ENCODE data around the gene CADM1.

The CADM1 gene

GRCh38 chr11:115220911-115221310, 283.3 kb downstream of the CADM1 start:
- Mint-ChIP-seq H3K4me3 (no peak overlapping the region), H3K27ac (no peak overlapping the region), H3K9me3 (no peaks in the 10 kb centered on the region), H3K36me3 (no peaks in the 10 kb centered on the region), H3K4me1 (peaks cover 33% of the 10 kb centered on the region)
- ATAC-seq (no peak), DNase-seq (ENCODE audit: low spot score in 2 of 2) (no peak)

- H3K9me3 Mint-ChIP-seq: no peaks in the 10 kb centered on the region
- no peak overlapping the region for H3K4me3 Mint-ChIP-seq
- no peaks in the 10 kb centered on the region for H3K36me3 Mint-ChIP-seq
- ATAC-seq (no peak), DNase-seq (ENCODE audit: low spot score in 2 of 2) (no peak)
- no peak overlapping the region for H3K27ac Mint-ChIP-seq
- H3K4me1 Mint-ChIP-seq: peaks cover 35% of the 10 kb centered on the region
Observed at GRCh38 chr11:115220423-115220822, 283.8 kb downstream of the CADM1 start.

- Mint-ChIP-seq H3K9me3 (no peaks in the 10 kb centered on the region), H3K36me3 (no peaks in the 10 kb centered on the region), H3K4me3 (no peak overlapping the region), H3K4me1 (peaks cover 39% of the 10 kb centered on the region), H3K27ac (no peak overlapping the region)
- no peak for ATAC-seq
- no peak for DNase-seq (ENCODE audit: low spot score in 2 of 2)
Observed at GRCh38 chr11:115219376-115219775, 284.8 kb downstream of the CADM1 start.

DNA sequence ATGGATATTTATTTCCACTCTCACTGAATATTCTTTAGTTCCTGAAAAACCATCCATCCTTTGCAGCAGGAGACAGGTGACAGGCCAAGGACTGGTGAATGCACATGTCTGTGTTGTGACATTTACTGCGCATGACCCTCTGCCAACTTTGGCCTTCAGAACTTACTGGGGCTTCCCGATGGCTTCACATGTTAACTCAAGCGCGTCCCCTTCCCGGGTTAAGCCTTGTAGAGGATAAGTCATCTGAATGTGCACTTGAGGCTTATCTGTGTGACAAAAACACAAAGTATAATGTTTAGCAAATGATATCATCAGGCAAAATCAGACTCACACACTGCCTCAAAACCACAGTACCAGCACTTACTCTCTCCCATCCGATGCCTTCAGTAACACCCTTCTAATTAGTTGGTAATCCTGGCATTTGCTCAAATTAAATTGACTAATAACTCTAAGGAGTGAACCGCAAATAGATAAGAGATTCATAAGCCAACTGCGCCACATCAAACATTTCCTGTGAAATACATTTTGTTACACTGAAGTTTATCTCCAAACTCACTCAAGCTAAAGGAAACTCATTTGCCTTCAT, 286.4 kb downstream of the CADM1 start:
- H3K9me3 Mint-ChIP-seq: no peaks in the 10 kb centered on the region

DNA sequence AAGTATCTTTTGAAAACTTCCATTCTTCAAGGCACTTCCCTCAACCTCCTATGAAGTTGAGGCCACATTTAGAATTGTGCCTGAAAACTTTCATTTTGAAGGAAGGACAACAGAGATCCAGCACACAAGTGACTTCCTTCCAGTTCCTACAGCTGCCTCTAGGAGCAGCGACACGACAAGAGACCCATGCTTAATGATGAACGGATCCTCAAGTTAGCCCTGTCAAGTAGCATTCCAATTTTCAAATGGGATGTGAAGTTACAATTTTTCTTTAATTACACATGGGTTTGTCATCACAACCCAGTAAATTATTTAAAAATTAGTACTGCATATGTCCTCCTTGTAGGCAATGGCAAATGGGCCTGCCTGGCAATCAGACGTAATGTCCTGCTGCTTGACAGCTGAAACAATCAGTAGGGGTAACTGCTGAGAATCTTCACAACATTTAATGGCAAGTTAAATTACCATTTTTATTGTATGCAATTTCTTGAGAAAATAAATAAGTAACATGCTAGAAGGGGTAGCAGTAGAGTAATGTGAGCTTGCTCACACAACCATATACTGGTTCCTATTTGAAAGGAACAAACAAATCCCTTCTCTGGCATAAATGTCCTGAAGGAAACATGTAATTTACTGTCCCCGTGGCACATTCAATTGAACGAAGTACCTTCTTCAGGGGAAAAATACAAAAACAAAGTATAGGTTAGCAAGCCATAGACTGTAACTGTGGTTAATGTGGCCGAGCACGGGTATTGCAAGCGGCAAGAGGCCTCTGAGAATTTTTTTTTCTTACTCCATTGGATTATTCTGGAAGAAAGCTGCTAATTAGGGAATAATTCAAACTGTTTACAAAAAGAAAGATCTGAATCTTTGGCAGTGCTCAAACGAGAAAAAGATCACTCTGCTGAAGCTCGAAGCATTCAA, 288.3 kb downstream of the CADM1 start:
- DNase-seq (ENCODE audit: low spot score in 2 of 2) (no peak), ATAC-seq (no peak)
- H3K4me1 Mint-ChIP-seq: peaks cover 14% of the 10 kb centered on the region
- H3K36me3 Mint-ChIP-seq: no peaks in the 10 kb centered on the region
- H3K4me3 Mint-ChIP-seq: no peak overlapping the region
- no peaks in the 10 kb centered on the region for H3K9me3 Mint-ChIP-seq
- no peak overlapping the region for H3K27ac Mint-ChIP-seq

More for the DNA sequence above, 286.4 kb downstream of the CADM1 start:
- Mint-ChIP-seq H3K4me1 (peaks cover 30% of the 10 kb centered on the region), H3K4me3 (peak overlapping the region; percentile 26), H3K27ac (peak overlapping the region; percentile 33), H3K36me3 (no peaks in the 10 kb centered on the region)
- no peak for DNase-seq (ENCODE audit: low spot score in 2 of 2)
- peak; percentile 70 for ATAC-seq

DNA sequence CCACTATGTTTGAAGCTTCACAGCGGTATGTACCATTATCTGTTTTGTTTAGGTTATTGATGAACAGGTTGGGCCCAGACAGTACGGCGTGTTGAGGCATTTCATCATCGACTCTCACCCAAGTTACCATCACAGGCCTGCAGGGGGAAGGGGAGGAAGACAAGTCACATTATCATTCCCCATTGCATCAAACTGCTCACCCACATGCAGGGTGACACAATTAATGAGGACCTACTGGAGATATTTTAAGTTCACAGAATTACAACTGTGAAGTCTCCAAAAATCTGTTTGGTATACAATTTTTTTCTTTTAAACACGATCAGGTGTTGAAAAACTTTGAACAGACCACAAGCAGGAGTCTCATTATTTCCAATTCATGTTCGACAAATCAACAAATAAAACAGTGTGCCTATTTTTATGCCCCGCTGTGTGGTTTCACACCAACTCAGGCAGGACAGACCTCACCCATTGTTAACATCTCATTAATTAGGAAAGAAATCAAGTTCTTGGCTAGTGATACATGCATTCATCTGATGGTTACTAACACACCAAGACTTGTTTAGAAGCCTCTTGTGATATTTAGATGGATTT, 289.5 kb downstream of the CADM1 start:
- H3K4me1 Mint-ChIP-seq: peaks cover 14% of the 10 kb centered on the region
- no peak overlapping the region for H3K4me3 Mint-ChIP-seq

DNA sequence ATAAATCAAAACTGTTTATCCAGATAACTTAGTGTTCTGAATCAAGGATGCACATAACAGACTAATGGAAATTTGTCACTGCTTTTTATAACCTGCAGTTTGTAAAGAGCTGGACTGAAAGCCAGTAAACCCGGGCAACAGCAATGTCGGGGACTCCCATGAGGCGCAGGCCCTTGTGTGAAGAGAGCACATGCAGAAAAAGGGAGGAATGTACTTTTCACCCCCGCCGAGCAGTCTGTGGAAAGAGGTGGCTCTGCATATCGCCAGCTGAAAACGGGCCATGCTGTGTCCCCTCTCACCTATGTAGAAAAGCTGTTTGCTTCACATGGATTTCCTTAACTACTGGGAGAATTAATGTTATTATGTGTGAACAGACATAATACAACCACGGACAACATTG, 291.2 kb downstream of the CADM1 start:
- no peaks in the 10 kb centered on the region for H3K36me3 Mint-ChIP-seq
- no peak for DNase-seq (ENCODE audit: low spot score in 2 of 2)
- H3K27ac Mint-ChIP-seq: no peak overlapping the region
- H3K9me3 Mint-ChIP-seq: no peaks in the 10 kb centered on the region
- no peak for ATAC-seq
- H3K4me3 Mint-ChIP-seq: no peak overlapping the region
- H3K4me1 Mint-ChIP-seq: peaks cover 12% of the 10 kb centered on the region

More for the DNA sequence above, 289.5 kb downstream of the CADM1 start:
- no peaks in the 10 kb centered on the region for H3K9me3 Mint-ChIP-seq
- H3K36me3 Mint-ChIP-seq: no peaks in the 10 kb centered on the region
- no peak for ATAC-seq
- no peak for DNase-seq (ENCODE audit: low spot score in 2 of 2)
- no peak overlapping the region for H3K27ac Mint-ChIP-seq

- Mint-ChIP-seq H3K4me3 (no peak overlapping the region), H3K27ac (no peak overlapping the region), H3K36me3 (no peaks in the 10 kb centered on the region), H3K4me1 (no peaks in the 10 kb centered on the region), H3K9me3 (no peaks in the 10 kb centered on the region)
- DNase-seq (ENCODE audit: low spot score in 2 of 2) (no peak), ATAC-seq (peak; percentile 43)
Observed at GRCh38 chr11:115208808-115209259, 295.4 kb downstream of the CADM1 start.

DNA sequence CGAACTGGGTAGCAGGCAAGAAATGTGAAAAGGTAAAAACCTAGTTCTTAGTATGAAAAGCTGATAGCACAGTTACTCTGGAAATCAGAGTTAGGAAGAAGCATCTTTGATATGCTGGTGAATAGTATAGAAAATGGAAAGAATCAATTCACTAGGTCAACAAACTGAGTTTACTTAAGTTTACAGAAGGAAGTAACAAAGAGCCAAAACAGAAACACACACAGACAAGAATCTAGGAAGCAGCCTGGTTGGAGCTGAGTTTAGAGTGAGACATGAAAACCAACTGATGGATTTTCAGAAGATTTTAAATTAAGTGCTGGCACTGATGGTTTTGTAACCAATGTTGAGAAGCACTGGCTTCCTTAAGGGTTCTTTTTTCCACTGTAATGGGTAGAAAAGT, 296.3 kb downstream of the CADM1 start:
- Mint-ChIP-seq H3K4me3 (no peak overlapping the region), H3K36me3 (no peaks in the 10 kb centered on the region), H3K9me3 (no peaks in the 10 kb centered on the region), H3K27ac (no peak overlapping the region), H3K4me1 (no peaks in the 10 kb centered on the region)
- DNase-seq (ENCODE audit: low spot score in 2 of 2) (no peak), ATAC-seq (no peak)

DNA sequence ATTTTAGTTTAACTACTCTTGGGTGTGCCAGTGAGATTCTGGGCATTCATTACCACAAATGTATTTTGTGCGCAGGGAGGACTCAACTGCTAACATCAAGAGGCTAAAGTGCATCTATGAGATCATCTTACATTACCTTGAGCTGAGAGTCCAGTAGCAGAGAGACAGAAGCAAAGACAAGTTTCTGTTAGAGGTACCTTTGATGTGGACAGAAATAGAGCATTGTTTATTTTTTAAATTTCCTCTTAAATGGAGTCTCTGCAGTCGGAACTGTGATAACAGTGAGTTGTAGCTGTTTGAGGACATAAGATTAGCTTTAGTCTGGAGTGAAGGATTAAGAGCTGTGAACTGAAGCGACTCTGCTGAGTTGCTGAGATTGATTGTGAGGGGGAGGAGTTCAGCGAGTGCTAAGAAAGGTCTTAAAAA, 297.0 kb downstream of the CADM1 start:
- no peak for DNase-seq (ENCODE audit: low spot score in 2 of 2)

DNA sequence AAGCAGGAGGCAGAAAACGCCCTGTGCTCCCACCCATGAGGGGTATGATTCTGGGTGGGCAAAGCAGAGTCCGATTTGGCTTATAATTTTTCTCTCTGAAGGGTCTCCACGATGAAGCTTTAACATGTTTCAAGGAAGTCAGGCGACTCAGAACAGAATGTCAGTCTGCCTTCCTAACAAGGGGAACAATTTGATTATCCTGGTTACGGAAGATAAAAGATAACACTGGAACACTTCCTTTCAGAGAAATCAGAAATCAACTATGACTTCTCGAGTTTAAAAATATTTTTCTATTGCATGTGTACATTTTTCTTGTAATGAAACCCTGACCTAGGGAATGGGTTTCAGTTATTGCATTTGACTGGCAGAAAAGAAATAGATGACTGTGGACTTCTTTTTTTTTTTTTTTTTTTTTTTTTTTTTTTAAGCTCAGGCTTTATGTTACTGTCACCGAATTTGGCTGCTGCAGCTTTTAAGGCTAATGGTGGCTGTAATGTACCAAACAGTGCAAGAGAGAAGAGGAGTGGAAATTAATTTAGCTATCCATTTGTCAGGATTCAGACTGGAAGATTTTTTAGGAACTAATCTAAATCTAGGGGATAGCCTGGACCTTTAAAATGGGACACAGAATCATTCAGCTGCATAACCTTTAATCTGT, 297.7 kb downstream of the CADM1 start:
- H3K4me3 Mint-ChIP-seq: no peak overlapping the region
- DNase-seq (ENCODE audit: low spot score in 2 of 2): no peak
- H3K36me3 Mint-ChIP-seq: no peaks in the 10 kb centered on the region
- no peak overlapping the region for H3K27ac Mint-ChIP-seq
- ATAC-seq: no peak
- no peaks in the 10 kb centered on the region for H3K4me1 Mint-ChIP-seq
- no peaks in the 10 kb centered on the region for H3K9me3 Mint-ChIP-seq

More for the DNA sequence above, 297.0 kb downstream of the CADM1 start:
- Mint-ChIP-seq H3K9me3 (no peaks in the 10 kb centered on the region), H3K4me3 (no peak overlapping the region), H3K27ac (no peak overlapping the region), H3K4me1 (no peaks in the 10 kb centered on the region), H3K36me3 (no peaks in the 10 kb centered on the region)
- ATAC-seq: no peak

- Mint-ChIP-seq H3K4me1 (peaks cover 9% of the 10 kb centered on the region), H3K27ac (no peak overlapping the region), H3K36me3 (no peaks in the 10 kb centered on the region), H3K4me3 (no peak overlapping the region), H3K9me3 (no peaks in the 10 kb centered on the region)
- DNase-seq (ENCODE audit: low spot score in 2 of 2) (no peak), ATAC-seq (no peak)
Observed at GRCh38 chr11:115202900-115203552, 301.2 kb downstream of the CADM1 start.

DNA sequence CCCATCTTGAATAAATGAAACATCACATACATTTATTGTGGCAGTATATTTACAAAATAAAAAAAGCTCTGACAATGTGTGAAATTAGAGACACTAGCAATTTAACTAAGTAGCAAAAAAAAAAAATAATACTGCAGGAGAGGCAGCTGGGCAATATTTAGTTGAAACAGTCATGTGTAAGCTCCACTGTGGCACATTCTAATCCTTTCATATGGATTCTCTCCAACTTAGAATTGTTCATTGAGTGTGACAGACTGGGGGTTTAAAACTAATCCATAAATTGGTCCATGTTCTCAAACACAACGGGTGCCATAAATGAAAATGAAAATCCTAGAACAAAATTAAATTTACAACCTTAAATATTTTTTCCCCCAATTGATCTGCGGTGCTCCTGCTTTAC, 302.1 kb downstream of the CADM1 start:
- H3K4me1 Mint-ChIP-seq: peaks cover 9% of the 10 kb centered on the region
- no peak overlapping the region for H3K4me3 Mint-ChIP-seq
- no peaks in the 10 kb centered on the region for H3K36me3 Mint-ChIP-seq

GRCh38 chr11:115201111-115201792, 303.0 kb downstream of the CADM1 start:
- Mint-ChIP-seq H3K9me3 (no peaks in the 10 kb centered on the region), H3K27ac (no peak overlapping the region), H3K36me3 (no peaks in the 10 kb centered on the region), H3K4me3 (no peak overlapping the region), H3K4me1 (peaks cover 9% of the 10 kb centered on the region)
- DNase-seq (ENCODE audit: low spot score in 2 of 2) (peak in 1 of 2 donors; percentile 51), ATAC-seq (peak; percentile 96)

More for the DNA sequence above, 302.1 kb downstream of the CADM1 start:
- no peak overlapping the region for H3K27ac Mint-ChIP-seq
- no peak for DNase-seq (ENCODE audit: low spot score in 2 of 2)
- H3K9me3 Mint-ChIP-seq: no peaks in the 10 kb centered on the region
- no peak for ATAC-seq
